HEK293 (cell line): Measurements from ENCODE around the gene PTPN9.

Experiments used
- ELK4 ChIP-seq: IDR thresholded peaks from 2 replicates; pipeline ENCODE4 v1.6.1; 2011; ENCODE audit warnings: mild to moderate bottlenecking, low read depth, low read length, borderline replicate concordance
- GLIS2 ChIP-seq: fragments of 450-650 bp; formaldehyde crosslinking; IDR thresholded peaks from 2 replicates; pipeline ENCODE4 v1.5.1; 2016; ENCODE audit warnings: missing biosample characterization, missing genetic modification characterization
- HOXD13 ChIP-seq: sonication (generic); formaldehyde crosslinking; IDR thresholded peaks from 2 replicates; pipeline ENCODE4 v1.8.0; 2022; ENCODE audit warnings: missing genetic modification reagents, borderline replicate concordance
- KLF16 ChIP-seq: fragments of 450-650 bp; formaldehyde crosslinking; IDR thresholded peaks from 2 replicates; pipeline ENCODE4 v1.5.1; 2017; ENCODE audit warnings: missing biosample characterization, missing genetic modification characterization
- KLF9 ChIP-seq: fragments of 450-650 bp; formaldehyde crosslinking; IDR thresholded peaks from 2 replicates; pipeline ENCODE4 v1.5.1; 2016; ENCODE audit warnings: missing biosample characterization, missing genetic modification characterization, low read depth
- SETDB1 ChIP-seq: IDR thresholded peaks from one replicate; pipeline ENCODE4 v1.6.1; 2017; ENCODE audit warnings: mild to moderate bottlenecking, low read length, moderate library complexity, mixed read lengths; ENCODE audit not compliant: insufficient read length
- SP3 ChIP-seq: fragments of 450-650 bp; formaldehyde crosslinking; IDR thresholded peaks from 2 replicates; pipeline ENCODE4 v1.5.1; 2016; ENCODE audit warnings: missing biosample characterization, missing genetic modification characterization
- SP7 ChIP-seq: fragments of 450-650 bp; formaldehyde crosslinking; IDR thresholded peaks from 2 replicates; pipeline ENCODE4 v1.5.1; 2016; ENCODE audit warnings: missing biosample characterization, missing genetic modification characterization
- ZBTB26 ChIP-seq: fragments of 450-650 bp; formaldehyde crosslinking; optimal IDR thresholded peaks from 2 replicates; pipeline ENCODE3; 2016; ENCODE audit warnings: missing biosample characterization, mild to moderate bottlenecking, missing genetic modification characterization
- ZFP41 ChIP-seq: fragments of 450-650 bp; formaldehyde crosslinking; IDR thresholded peaks from 2 replicates; pipeline ENCODE4 v1.5.1; 2016; ENCODE audit warnings: missing biosample characterization, missing genetic modification characterization, borderline replicate concordance
- ZNF146 ChIP-seq: fragments of 450-650 bp; formaldehyde crosslinking; IDR thresholded peaks from 2 replicates; pipeline ENCODE4 v1.5.1; 2016; ENCODE audit warnings: missing biosample characterization, missing genetic modification characterization
- ZNF155 ChIP-seq: fragments of 450-650 bp; formaldehyde crosslinking; IDR thresholded peaks from 2 replicates; pipeline ENCODE4 v1.5.1; 2016; ENCODE audit warnings: missing biosample characterization, missing genetic modification characterization
- ZNF18 ChIP-seq: fragments of 450-650 bp; formaldehyde crosslinking; IDR thresholded peaks from 2 replicates; pipeline ENCODE4 v1.5.1; 2016; ENCODE audit warnings: missing biosample characterization, missing genetic modification characterization
- ZNF221 ChIP-seq: fragments of 450-650 bp; formaldehyde crosslinking; IDR thresholded peaks from 2 replicates; pipeline ENCODE4 v1.5.1; 2017; ENCODE audit warnings: missing biosample characterization, missing genetic modification characterization, borderline replicate concordance
- ZNF292 ChIP-seq: fragments of 450-650 bp; formaldehyde crosslinking; IDR thresholded peaks from 2 replicates; pipeline ENCODE4 v1.5.1; 2016; ENCODE audit warnings: low read depth, missing biosample characterization, missing genetic modification characterization, borderline replicate concordance
- ZNF302 ChIP-seq: fragments of 450-650 bp; formaldehyde crosslinking; IDR thresholded peaks from 2 replicates; pipeline ENCODE4 v1.5.1; 2016; ENCODE audit warnings: missing biosample characterization, missing genetic modification characterization, low read depth
- ZNF341 ChIP-seq: fragments of 450-650 bp; formaldehyde crosslinking; IDR thresholded peaks from 2 replicates; pipeline ENCODE4; 2016; ENCODE audit warnings: low read depth, missing biosample characterization, missing genetic modification characterization
- ZNF37A ChIP-seq: fragments of 450-650 bp; IDR thresholded peaks from 2 replicates; pipeline ENCODE4 v1.5.1; 2018; ENCODE audit warnings: missing biosample characterization, missing genetic modification characterization
- ZNF416 ChIP-seq: fragments of 450-650 bp; formaldehyde crosslinking; IDR thresholded peaks from 2 replicates; pipeline ENCODE4 v1.5.1; 2016; ENCODE audit warnings: missing biosample characterization, missing genetic modification characterization
- ZNF488 ChIP-seq: fragments of 450-650 bp; formaldehyde crosslinking; IDR thresholded peaks from 2 replicates; pipeline ENCODE4 v1.5.1; 2016; ENCODE audit warnings: missing biosample characterization, missing genetic modification characterization
- ZNF513 ChIP-seq: fragments of 450-650 bp; IDR thresholded peaks from 2 replicates; pipeline ENCODE4 v1.5.1; 2018; ENCODE audit warnings: missing biosample characterization, missing genetic modification characterization
- ZNF514 ChIP-seq: fragments of 450-650 bp; formaldehyde crosslinking; IDR thresholded peaks from 2 replicates; pipeline ENCODE4 v1.5.1; 2016; ENCODE audit warnings: missing biosample characterization, missing genetic modification characterization
- ZNF549 ChIP-seq: fragments of 450-650 bp; IDR thresholded peaks from 2 replicates; pipeline ENCODE4 v1.5.1; 2018; ENCODE audit warnings: missing biosample characterization, missing genetic modification characterization, mild to moderate bottlenecking, inconsistent platforms, moderate library complexity
- ZNF621 ChIP-seq: fragments of 450-650 bp; formaldehyde crosslinking; IDR thresholded peaks from 2 replicates; pipeline ENCODE4 v1.5.1; 2017; ENCODE audit warnings: missing biosample characterization, missing genetic modification characterization
- ZNF626 ChIP-seq: fragments of 450-650 bp; sonication (Bioruptor Pico); formaldehyde crosslinking; IDR thresholded peaks from 2 replicates; pipeline ENCODE4 v1.5.1; 2018; ENCODE audit warnings: missing biosample characterization, missing genetic modification characterization, inconsistent platforms
- ZNF701 ChIP-seq: fragments of 450-650 bp; formaldehyde crosslinking; IDR thresholded peaks from 2 replicates; pipeline ENCODE4 v1.5.1; 2016; ENCODE audit warnings: missing biosample characterization, missing genetic modification characterization
- ZNF747 ChIP-seq: fragments of 450-650 bp; formaldehyde crosslinking; IDR thresholded peaks from 2 replicates; pipeline ENCODE4 v1.5.1; 2016; ENCODE audit warnings: missing biosample characterization, missing genetic modification characterization
- ZNF792 ChIP-seq: fragments of 450-650 bp; formaldehyde crosslinking; IDR thresholded peaks from 2 replicates; pipeline ENCODE4 v1.5.1; 2016; ENCODE audit warnings: missing biosample characterization, missing genetic modification characterization
- ZNF843 ChIP-seq: fragments of 450-650 bp; formaldehyde crosslinking; IDR thresholded peaks from 2 replicates; pipeline ENCODE4 v1.5.1; 2016; ENCODE audit warnings: missing biosample characterization, missing genetic modification characterization
- TF ChIP-seq, protein P1 (sequence below): fragments of 450-650 bp; formaldehyde crosslinking; IDR thresholded peaks from 2 replicates; pipeline ENCODE4 v1.5.1; 2016; ENCODE audit warnings: missing biosample characterization, missing genetic modification characterization

The PTPN9 gene

GRCh38 chr15:75453703-75454470 is 125.2 kb downstream of the PTPN9 start (continued):
- TF ChIP-seq ZNF292 (tag by site-specific recombination) (no peak), HOXD13 (no peak), ZNF302 (no peak), GLIS2 (tag by site-specific recombination) (peak; percentile 86), ZNF416 (no peak), ZNF341 (tag by site-specific recombination) (peak; percentile 100), SP3 (tag by site-specific recombination) (peak; percentile 99), ZNF843 (tag by site-specific recombination) (peak; percentile 36; the same call in 1 of the 2 replicates), ZNF221 (tag by site-specific recombination) (no peak), ZNF18 (tag by site-specific recombination) (no peak), KLF16 (tag by site-specific recombination) (peak; percentile 90), ZNF513 (tag by site-specific recombination) (no peak), ZNF701 (no peak), SP7 (tag by site-specific recombination) (peak; percentile 69), ZFP41 (tag by site-specific recombination) (no peak), ELK4 (peak; percentile 69; the same call in 1 of the 2 replicates), ZNF792 (tag by site-specific recombination) (no peak), SETDB1 (no peak), KLF9 (peak; percentile 71), ZNF146 (tag by site-specific recombination) (no peak), ZNF747 (tag by site-specific recombination) (no peak), ZNF488 (tag by site-specific recombination) (no peak), ZBTB26 (tag by site-specific recombination) (peak; percentile 63), ZNF514 (tag by site-specific recombination) (no peak), ZNF626 (tag by site-specific recombination) (no peak), ZNF621 (tag by site-specific recombination) (no peak), ZNF549 (tag by site-specific recombination) (no peak), ZNF37A (tag by site-specific recombination) (no peak), ZNF155 (tag by site-specific recombination) (no peak)
- TF ChIP-seq, protein P1, sequence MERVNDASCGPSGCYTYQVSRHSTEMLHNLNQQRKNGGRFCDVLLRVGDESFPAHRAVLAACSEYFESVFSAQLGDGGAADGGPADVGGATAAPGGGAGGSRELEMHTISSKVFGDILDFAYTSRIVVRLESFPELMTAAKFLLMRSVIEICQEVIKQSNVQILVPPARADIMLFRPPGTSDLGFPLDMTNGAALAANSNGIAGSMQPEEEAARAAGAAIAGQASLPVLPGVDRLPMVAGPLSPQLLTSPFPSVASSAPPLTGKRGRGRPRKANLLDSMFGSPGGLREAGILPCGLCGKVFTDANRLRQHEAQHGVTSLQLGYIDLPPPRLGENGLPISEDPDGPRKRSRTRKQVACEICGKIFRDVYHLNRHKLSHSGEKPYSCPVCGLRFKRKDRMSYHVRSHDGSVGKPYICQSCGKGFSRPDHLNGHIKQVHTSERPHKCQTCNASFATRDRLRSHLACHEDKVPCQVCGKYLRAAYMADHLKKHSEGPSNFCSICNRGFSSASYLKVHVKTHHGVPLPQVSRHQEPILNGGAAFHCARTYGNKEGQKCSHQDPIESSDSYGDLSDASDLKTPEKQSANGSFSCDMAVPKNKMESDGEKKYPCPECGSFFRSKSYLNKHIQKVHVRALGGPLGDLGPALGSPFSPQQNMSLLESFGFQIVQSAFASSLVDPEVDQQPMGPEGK (tag by site-specific recombination) = peak; percentile 92
